GM12865 (cell line): Measurements from ENCODE around the gene TRAPPC8.
"Not testable (repeated sequence)": the region's sequence is repeated elsewhere in the genome, so short reads cannot be mapped to it uniquely, and the experiment has no call there.

ENCODE experiments used
- DNase-seq: peaks from one replicate; pipeline ENCODE4 v3.0.0; 2010; ENCODE audit warnings: low read depth
- H3K4me3 ChIP-seq: 2 replicates; pipeline ENCODE4 v1.5.1; 2011; ENCODE audit warnings: mild to moderate bottlenecking, low read depth, low read length, control low read depth
- CTCF ChIP-seq: IDR thresholded peaks from 2 replicates; pipeline ENCODE4 v1.5.1; 2011; ENCODE audit warnings: low read length, control low read depth, low read depth, inconsistent platforms; ENCODE audit not compliant: insufficient read depth; ENCODE audit errors: missing control alignments

TRAPPC8 gene

DNA sequence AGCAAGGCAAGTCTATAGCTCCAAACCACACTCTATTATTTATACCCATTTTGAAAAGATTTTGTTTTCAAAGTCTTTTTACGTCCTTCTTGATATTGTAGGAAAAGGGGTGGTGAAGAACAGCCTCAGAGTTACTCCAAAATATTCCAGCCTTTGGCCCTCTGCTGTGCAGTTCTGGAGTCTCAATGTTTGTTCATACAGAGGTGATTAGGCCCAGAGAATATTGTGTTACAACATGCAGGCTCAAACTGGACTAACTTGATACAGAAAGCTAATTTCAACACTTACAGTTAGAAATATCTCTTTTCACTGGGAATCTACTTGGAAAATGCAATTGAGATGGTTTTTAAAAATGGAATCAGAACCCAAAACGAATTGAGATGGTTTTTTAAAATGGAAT is 141.8 kb downstream of the TRAPPC8 start:
- H3K4me3 ChIP-seq: no peak overlapping the region

GRCh38 chr18:31799257-31799656 is 143.7 kb downstream of the TRAPPC8 start:
- H3K4me3 ChIP-seq, DNase-seq: not testable (repeated sequence)

More for the DNA sequence above, 141.8 kb downstream of the TRAPPC8 start:
- no peak for DNase-seq
- TF ChIP-seq CTCF: no peak

- no peak for TF ChIP-seq CTCF
Observed at GRCh38 chr18:31798399-31798798, 144.5 kb downstream of the TRAPPC8 start.

DNA sequence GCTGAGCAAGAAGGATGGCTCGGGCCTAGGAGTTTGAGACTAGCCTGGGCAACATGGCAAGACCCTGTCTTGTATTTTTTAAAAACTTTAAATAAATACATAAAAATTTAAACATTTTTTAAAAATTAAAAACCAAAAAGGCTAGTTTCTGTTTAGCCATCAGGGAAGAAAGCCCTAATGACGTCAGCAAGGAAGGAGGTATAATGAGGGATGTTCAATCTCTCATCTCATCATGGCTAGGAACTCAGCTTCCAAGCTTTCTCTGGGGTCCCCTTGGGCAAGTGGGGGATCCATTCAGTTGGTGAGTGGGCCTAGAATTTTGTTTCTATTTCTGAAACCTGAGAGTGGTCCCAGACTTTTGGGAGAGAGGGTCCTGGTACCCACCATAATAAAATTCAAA is 147.2 kb downstream of the TRAPPC8 start:
- no peak overlapping the region for H3K4me3 ChIP-seq
- no peak for TF ChIP-seq CTCF
- DNase-seq: no peak

More at GRCh38 chr18:31798399-31798798, 144.5 kb downstream of the TRAPPC8 start:
- H3K4me3 ChIP-seq: no peak overlapping the region
- no peak for DNase-seq

- no peak overlapping the region for H3K4me3 ChIP-seq
- no peak for DNase-seq
- TF ChIP-seq CTCF: no peak
Observed at GRCh38 chr18:31793531-31793930, 149.4 kb downstream of the TRAPPC8 start.

DNA sequence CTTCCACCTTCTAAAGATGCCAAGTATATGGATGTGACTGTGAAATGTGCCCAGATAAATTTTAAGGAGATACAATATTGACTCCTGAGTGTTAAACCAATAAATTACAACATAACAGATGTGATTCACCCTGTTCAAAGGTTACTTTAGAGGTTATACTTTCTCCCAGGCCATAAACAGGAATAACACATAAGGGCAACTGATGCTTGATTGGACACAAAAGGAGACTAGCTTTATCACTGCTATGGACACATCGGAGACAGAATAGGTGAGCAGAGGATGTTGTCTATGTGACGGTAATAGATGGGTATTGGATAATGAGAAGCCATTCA is 150.4 kb downstream of the TRAPPC8 start:
- H3K4me3 ChIP-seq: no peak overlapping the region
- no peak for DNase-seq
- no peak for TF ChIP-seq CTCF

- TF ChIP-seq CTCF: no peak
- peak; percentile 81 for DNase-seq
- no peak overlapping the region for H3K4me3 ChIP-seq
Observed at GRCh38 chr18:31791817-31792579, 150.9 kb downstream of the TRAPPC8 start.
